Right atrium auricular region (tissue), 2 donors: ENCODE results near the gene PRPF40A. TPM values are rescaled to one million over a fixed set of nuclear protein-coding genes. Genes with fewer than 3 reads are reported as not detected.

ENCODE experiments used
- DNase-seq: peaks from one replicate; pipeline ENCODE4 v3.0.0-alpha.2; 2019; ENCODE audit warnings: low spot score
- H3K27ac ChIP-seq, 2 donors: fragments of 200-600 bp; sonication (generic); 1 replicate in 1 of 2; 2 replicates in 1 of 2; pipeline ENCODE4 v1.5.1; 2016 to 2019
- H3K27me3 ChIP-seq, 2 donors: fragments of 200-600 bp; sonication (generic); one replicate each; pipeline versions ENCODE4 v1.5.1 to v1.6.0; 2017 to 2019
- H3K36me3 ChIP-seq: fragments of 200-600 bp; sonication (generic); one replicate; pipeline ENCODE4 v1.5.1; 2016
- H3K4me1 ChIP-seq, 2 donors: fragments of 200-600 bp; sonication (generic); one replicate each; pipeline versions ENCODE4 v1.5.1 to v1.6.0; 2017 to 2019
- H3K4me3 ChIP-seq, 2 donors: fragments of 200-600 bp; sonication (generic); 1 replicate in 1 of 2; 2 replicates in 1 of 2; pipeline ENCODE4 v1.5.1; 2017 to 2019; ENCODE audit warnings: mild to moderate bottlenecking in 1 of 2, moderate library complexity in 1 of 2
- H3K9me3 ChIP-seq, 2 donors: fragments of 200-600 bp; sonication (generic); one replicate each; pipeline ENCODE4 v1.5.1; 2019
- CTCF ChIP-seq, 2 donors: fragments of 200-600 bp; sonication (generic); IDR thresholded peaks; one replicate each; pipeline ENCODE4 v1.5.1; 2019; ENCODE audit warnings: antibody characterized with exemption in 2 of 2
- total RNA-seq, 2 donors: library from RNA; depleted of rRNA; stranded (reverse); fragments of >200 nt; gene quantifications; one replicate each; pipeline ENCODE4 v1.1.0, GENCODE V29; 2016

The PRPF40A gene
- total RNA-seq, 2 donors from 2014 or later, result 31.2 to 44.6 TPM

GRCh38 chr2:152708742-152709141 lies 8.5 kb downstream of the PRPF40A start:
- Histone ChIP-seq H3K27me3 (no peaks in the 10 kb centered on the region), H3K36me3 (peaks cover under 1% of the 10 kb centered on the region), H3K4me3 (no peak overlapping the region), H3K4me1 (no peaks in the 10 kb centered on the region), H3K9me3 (no peaks in the 10 kb centered on the region), H3K27ac (no peak overlapping the region)
- TF ChIP-seq CTCF (IDR thresholded peaks at IDR 0.05), result no peak
- no peak for DNase-seq

GRCh38 chr2:152706477-152707021 lies 10.7 kb downstream of the PRPF40A start:
- no peaks in the 10 kb centered on the region for H3K27me3 ChIP-seq
- H3K27ac ChIP-seq, result no peak overlapping the region
- H3K4me1 ChIP-seq, result no peaks in the 10 kb centered on the region
- no peaks in the 10 kb centered on the region for H3K36me3 ChIP-seq
- no peak for TF ChIP-seq CTCF (IDR thresholded peaks at IDR 0.05)
- H3K4me3 ChIP-seq, result no peak overlapping the region
- DNase-seq, result no peak
- no peaks in the 10 kb centered on the region for H3K9me3 ChIP-seq

- H3K4me1 ChIP-seq, result no peaks in the 10 kb centered on the region
- DNase-seq, result no peak
- TF ChIP-seq CTCF (IDR thresholded peaks at IDR 0.05), result no peak
- no peaks in the 10 kb centered on the region for H3K9me3 ChIP-seq
- no peak overlapping the region for H3K27ac ChIP-seq
- H3K36me3 ChIP-seq, result no peaks in the 10 kb centered on the region
- H3K4me3 ChIP-seq, result no peak overlapping the region
- no peaks in the 10 kb centered on the region for H3K27me3 ChIP-seq
Observed at GRCh38 chr2:152701198-152701597, 16.1 kb downstream of the PRPF40A start.

GRCh38 chr2:152696476-152696875 lies 20.8 kb downstream of the PRPF40A start:
- Histone ChIP-seq H3K36me3 (peaks cover 12% of the 10 kb centered on the region), H3K9me3 (no peaks in the 10 kb centered on the region), H3K27me3 (no peaks in the 10 kb centered on the region), H3K4me1 (no peaks in the 10 kb centered on the region), H3K27ac (no peak overlapping the region), H3K4me3 (no peak overlapping the region)
- TF ChIP-seq CTCF (IDR thresholded peaks at IDR 0.05), result no peak
- no peak for DNase-seq

GRCh38 chr2:152695763-152696162 lies 21.5 kb downstream of the PRPF40A start:
- no peak for DNase-seq
- TF ChIP-seq CTCF (IDR thresholded peaks at IDR 0.05), result no peak
- Histone ChIP-seq H3K4me3 (no peak overlapping the region), H3K27me3 (no peaks in the 10 kb centered on the region), H3K36me3 (peaks cover 12% of the 10 kb centered on the region), H3K27ac (no peak overlapping the region), H3K4me1 (no peaks in the 10 kb centered on the region), H3K9me3 (no peaks in the 10 kb centered on the region)

- no peak for DNase-seq
- TF ChIP-seq CTCF (IDR thresholded peaks at IDR 0.05), result no peak
- peak overlapping the region in 1 of 2 donors; percentile 21 for H3K4me3 ChIP-seq
- no peaks in the 10 kb centered on the region for H3K4me1 ChIP-seq
- H3K27ac ChIP-seq, result peak overlapping the region in 1 of 2 donors; percentile 22
- H3K9me3 ChIP-seq, result no peaks in the 10 kb centered on the region
- no peaks in the 10 kb centered on the region for H3K27me3 ChIP-seq
- H3K36me3 ChIP-seq, result peaks cover 12% of the 10 kb centered on the region
Observed at GRCh38 chr2:152694161-152694661, 23.1 kb downstream of the PRPF40A start.
